Germinal center (tissue), 1 donor: Measurements from ENCODE around the gene CKB.

Source experiments
- DNase-seq: peaks from one replicate; pipeline ENCODE4 v3.0.0; 2012; ENCODE audit warnings: mixed read lengths, low spot score

CKB gene

DNA sequence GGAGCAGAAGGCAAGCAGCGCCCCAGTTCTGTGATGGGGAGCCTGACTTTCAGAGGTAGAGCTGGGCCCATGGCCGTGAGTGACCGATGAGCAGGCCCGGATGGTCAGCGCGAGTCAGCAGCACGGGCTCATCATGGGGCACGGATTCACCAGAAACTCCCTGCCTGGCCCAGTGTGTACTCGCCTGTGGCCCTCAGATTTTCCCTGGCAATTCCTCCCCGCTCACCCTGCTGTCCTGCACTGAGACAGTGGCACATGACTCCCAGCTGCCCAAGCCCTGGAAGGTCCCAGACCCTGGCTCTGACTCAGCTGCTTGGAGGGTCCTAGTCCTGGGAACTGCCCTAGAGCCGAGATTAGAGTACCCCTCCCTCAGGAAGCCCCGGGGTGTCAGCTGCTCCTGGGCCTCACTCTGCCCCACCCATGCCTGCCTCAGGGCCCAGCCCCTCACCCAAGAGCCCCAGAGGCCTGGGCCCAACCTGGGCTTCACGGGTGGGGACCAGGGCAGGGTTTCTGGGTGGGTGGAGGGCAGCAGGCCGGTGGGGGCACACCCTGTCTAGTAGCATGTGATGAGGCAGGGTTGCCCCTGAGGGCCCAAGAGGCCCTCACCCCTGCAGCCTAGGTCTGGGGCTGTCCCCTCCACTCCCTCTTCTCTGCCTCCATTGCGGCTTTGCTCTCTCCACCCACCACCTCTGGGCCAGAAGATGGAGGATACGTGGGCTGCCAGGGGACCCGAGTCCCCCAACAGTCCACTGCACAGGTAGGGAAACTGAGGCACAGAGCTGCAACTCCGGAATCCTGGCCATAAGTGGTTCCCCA, 14.8 kb upstream of the CKB start:
- DNase-seq: no peak

DNA sequence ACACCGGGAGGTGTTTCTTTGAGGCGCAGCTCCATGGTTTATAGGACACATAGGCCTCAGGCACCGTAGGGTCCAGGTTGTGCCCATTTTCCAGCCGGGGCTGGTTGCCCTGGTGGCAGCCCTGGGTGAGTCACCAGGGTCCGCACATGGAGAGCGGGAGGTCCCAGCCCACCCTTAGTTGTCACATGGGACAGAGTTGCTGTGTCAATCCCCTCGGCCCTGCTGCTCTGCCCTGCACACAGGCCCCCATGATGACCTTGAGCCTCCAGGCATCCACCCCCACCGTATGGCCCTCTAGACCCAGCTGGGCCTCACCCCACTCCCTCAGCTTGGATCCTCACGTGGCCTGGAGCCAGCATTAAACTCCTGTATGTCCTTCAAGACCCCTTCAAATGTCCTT, 14.1 kb upstream of the CKB start:
- no peak for DNase-seq

DNA sequence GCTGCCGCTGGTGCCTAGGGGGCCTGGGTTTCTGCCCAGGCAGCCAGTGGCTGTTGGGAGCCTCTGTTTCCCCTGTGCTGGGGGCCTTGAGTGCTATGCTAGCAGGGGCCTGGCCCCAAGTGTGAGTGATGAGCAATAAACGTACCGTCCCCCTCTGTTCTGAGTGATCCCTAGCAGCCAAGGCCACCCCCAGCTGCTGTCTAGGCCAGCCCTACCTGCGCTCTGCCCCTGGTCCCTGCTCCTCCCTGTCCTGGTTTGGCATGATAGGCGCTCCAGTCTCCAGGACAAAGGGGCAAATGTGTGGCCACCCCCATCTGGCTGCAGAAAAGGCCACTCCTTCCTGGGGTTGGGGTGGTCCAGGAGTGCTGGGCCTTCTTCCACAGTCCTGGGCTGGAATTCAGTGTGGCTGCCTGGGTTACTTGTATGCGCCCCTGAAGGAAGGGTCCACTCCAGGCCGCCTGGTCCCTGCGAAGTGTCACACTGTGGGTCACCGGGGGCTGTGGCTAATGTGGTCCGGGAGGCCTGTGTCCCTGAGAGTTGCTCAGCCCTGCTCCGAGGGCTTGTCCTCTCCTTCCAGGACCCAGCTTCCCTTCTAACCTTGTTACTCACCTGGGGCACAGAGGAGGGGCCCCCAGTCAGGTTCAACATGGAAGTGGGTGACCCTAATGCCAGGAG, 13.4 kb upstream of the CKB start:
- DNase-seq: no peak

GRCh38 chr14:103535081-103535890, 12.7 kb upstream of the CKB start:
- no peak for DNase-seq

DNA sequence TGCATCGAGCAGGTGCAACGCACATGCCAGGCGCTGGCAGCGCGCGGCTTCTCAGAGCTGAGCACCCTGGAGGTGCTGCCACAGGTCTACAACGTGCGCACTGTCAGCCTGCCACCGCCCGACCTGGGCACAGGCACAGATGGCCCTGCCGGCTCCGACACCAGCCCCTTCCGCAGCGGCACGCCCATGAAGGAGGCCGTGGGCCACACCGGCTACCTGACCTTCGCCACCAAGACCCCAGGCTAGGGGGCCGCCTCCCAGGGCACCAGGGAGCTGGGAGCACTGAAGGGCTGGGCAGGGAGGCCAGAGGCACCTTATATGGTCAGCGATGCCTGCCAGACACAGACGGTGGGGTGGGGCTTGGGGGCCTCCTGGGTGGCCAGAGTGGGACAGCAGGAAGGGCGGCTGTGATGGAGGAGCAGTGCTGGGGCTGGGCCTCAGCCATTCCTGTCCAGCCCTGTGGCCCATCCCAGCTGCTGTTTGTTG, 12.0 kb upstream of the CKB start:
- DNase-seq: no peak

DNA sequence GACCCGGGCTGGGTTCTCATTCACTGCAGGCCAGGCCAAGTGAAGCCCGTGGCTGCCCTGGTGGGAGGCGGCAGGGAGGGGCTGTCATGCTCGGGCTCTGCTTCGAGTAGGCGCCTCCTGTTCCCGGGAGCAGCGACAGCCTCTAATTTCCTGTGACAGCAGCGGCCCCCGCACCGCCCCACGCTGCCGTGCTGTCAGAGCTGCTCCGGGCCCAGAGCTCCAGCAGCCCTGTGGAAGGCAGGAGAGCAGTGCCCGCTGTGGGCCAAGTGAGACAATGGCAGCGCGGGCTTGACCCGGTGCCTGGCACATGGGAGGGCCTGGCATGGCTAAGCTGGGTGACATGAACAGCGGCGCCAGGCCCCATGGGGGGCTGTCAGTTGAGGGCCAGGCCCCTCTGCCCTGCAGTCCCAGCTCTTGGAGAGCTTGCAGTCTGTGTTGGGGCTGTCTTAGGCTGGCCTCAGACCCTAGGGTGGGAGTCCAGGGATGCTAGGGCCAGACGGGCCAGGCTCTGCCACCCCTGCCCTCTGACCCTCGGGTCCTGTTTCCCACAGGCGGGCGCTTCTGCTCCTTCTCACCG, 11.5 kb upstream of the CKB start:
- no peak for DNase-seq

- DNase-seq: no peak
Observed at GRCh38 chr14:103533137-103533998, 10.7 kb upstream of the CKB start.

DNA sequence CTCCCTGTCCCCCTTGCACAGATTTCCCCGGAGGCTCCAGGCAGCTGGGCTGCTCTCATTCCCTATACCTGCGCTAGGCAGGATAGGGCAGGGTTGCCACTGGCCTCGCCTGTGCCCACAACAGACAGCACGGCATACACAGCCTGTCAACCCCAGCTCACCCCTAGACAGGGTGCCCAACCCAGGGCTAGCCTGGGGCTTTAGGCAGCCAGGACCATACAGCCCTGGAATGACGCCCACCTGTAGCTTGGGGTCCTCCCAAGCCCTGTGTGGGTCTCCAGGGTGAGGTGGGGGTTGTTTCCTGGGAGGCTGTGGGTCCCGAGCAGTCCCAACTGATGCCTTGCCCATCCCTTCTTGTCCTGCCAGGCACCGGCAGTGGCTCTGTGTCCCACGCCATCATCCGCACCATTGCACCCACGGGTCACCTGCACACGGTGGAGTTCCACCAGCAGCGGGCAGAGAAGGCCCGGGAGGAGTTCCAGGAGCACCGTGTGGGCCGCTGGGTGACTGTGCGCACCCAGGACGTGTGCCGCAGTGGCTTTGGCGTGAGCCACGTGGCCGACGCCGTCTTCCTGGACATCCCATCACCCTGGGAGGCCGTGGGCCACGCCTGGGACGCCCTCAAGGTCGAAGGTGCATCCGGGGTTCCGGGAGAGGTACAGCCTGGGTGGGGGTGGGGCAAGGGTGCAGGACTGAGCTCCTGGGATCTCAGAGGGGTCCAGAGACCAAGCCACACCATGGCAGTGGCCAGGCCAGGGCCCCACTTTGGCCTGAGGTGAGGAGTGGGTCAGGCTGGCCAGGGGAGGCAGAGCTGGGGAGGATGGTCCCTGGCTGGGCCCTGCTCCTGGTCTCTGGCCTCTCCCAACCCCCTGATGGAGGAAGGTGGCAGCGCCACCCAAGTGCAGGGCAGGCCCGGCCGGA, 9.8 kb upstream of the CKB start:
- no peak for DNase-seq

DNA sequence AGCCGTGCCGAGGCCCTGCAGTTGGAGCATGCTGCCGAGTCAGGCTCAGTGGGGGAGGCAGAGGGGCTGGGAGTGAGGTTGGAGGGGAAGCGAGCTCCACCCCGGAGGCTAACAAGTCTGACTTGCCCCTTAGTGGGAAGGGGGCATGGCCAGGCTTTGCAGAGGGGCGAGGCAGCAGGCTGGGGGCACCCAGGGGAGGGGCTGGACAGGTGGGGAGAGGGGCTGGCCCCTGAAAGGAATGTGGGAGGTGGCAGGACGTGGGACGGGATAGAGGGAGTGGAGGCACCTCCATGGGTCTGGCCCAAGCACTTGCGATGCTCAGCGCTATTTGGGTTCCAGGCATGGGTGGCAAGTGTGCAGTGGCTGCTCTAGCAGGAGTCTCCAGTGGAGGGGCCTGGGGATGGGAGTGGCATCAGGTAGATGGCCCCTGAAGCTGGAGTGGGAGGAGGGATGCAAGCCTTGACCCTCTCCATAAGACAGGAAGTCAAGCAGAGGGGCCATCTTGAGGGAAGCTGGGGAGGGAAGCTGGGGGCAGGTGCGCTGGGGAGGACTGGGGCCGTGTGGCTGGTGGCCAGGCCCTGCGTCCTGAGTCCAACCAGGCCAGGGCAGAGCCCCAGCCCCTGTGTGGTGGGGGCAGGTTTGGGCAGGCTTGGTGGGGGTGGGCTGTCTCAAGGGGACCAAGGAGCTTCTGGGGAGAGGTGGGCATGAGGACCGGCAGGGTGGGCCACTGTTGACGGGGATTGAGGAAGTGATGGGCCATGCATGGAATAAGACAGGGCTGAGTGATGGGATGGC, 9.0 kb upstream of the CKB start:
- no peak for DNase-seq

- no peak for DNase-seq
Observed at GRCh38 chr14:103530831-103531230, 8.2 kb upstream of the CKB start.

GRCh38 chr14:103530390-103530789, 7.8 kb upstream of the CKB start:
- DNase-seq: no peak

DNA sequence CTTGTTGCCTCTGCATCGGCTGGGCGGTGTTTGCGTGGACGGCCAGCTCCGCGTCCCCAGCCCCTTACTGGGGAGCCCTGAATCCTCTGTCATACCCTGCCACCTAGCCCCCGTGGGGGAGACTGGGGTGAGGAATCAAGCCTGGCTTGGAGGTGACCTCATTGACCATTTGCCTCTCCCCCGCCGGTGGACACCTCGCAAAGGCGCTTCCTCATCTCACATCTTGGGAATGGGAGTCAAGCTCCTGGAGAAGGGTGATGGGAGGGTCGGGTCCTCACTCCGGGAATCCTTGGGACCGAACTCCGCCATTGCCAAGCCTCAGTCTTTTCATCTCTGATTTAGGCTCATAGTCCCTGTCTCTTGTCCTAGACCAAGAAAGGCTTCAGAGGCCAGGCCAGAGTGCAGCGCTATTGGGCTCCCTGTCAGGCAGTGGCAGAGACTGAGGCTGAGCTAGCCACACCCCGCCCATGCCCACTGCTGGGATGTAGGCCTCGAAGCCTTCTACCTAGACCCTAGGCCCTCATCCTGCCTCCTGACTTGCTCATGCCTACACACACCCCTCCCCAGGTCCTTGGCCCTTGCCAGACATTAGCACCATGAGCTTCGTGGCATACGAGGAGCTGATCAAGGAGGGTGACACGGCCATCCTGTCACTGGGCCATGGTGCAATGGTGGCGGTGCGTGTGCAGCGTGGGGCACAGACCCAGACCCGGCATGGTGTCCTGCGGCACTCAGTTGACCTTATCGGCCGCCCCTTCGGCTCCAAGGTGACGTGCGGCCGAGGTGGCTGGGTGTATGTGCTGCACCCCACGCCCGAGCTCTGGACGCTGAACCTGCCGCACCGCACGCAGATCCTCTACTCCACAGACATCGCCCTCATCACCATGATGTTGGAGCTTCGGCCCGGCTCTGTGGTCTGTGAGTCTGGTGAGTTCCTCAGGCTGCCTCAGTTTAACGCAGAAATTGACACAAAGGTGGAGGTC, 7.0 kb upstream of the CKB start:
- no peak for DNase-seq

DNA sequence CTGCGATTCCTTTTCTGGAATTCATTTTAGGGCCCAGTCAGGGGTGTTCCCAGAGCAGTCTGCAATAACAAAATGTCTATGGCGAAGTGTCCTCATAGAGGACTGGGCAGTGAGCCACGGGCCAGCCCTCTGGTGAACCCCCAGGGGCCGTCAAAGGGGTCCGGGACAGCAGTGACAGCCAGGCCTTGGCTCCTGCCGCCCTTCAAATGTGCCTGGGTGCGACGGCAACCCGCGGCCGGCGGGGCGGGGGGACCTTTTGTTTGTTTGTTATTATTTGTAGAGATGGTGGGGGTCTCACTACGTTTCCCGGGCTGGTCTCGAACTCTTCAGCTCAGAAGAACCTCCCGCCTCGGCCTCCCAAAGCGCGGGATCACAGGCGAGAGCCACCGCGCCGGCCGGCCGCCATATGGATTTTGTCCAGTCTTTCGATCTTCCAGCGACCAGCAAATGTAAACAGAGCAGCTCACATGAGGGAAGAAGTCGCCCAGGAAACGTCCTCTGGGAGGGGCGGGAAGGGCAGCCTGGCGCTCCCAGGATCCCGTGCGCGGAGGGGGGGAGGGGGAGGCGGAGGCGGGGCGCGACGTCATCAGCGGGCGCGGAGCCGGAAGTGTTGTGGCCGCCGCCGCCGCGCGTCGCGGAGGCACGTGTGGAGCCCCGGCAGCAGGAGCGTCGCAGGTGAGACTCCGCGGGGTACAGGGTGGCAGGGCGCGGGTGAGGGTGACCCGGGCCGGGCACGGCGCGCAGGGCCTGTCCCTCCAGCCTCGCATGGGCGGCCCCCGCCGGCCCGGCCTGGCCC, 6.2 kb upstream of the CKB start, which contains the start of gene TRMT61A:
TSS of gene TRMT61A (plus strand) at position 610 of the 796 bp plus-strand sequence. CDS start 783 bp downstream, outside the sequence.
- DNase-seq: peak; percentile 91

- DNase-seq: no peak
Observed at GRCh38 chr14:103528146-103528586, 5.5 kb upstream of the CKB start.

- DNase-seq: peak; percentile 88
Observed at GRCh38 chr14:103527408-103528145, 4.9 kb upstream of the CKB start.

DNA sequence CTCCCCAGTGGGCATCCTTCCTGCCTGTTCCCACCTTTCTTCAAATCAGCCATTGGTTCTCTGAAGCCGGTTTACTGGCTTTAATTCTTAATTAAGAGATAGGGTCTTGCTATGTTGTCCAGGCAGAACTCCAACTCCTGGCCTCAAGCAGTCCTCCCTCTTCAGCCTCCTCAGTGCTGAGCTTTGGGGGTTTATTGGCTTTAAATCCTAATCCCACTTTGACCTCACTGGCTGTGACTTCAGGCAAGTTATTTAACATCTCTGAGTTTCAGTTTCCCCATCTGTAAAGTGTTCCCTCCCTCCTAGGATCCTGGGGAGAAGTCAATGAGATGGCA, 4.3 kb upstream of the CKB start:
- no peak for DNase-seq
